ENCODE data around the gene YJEFN3. TPM values are rescaled to one million over a fixed set of nuclear protein-coding genes. Genes with fewer than 3 reads are reported as not detected.

YJEFN3 gene
- total RNA-seq, 1 experiment from 2014 or later: 25.3 TPM

DNA sequence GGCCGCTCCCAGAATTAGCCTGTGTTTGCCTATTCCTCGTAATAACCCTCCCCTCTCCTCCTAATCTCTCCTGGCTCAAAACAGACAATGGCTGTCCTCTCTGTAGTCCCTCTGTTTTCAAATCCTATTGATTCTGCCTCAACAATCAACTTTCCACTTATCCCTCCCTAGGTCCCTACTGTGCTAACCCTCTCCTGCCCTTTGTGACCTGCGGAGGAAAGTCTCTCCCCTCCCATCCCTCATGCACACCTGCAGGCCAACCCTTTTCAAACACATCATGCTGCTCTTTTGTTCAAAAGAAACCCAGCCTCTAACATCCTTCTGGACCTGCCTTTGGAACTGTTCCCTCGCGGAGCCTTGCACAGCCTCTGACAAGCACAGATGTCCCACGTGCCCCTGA lies 46.7 kb downstream of the YJEFN3 start (continued):
- TF ChIP-seq, protein P1, sequence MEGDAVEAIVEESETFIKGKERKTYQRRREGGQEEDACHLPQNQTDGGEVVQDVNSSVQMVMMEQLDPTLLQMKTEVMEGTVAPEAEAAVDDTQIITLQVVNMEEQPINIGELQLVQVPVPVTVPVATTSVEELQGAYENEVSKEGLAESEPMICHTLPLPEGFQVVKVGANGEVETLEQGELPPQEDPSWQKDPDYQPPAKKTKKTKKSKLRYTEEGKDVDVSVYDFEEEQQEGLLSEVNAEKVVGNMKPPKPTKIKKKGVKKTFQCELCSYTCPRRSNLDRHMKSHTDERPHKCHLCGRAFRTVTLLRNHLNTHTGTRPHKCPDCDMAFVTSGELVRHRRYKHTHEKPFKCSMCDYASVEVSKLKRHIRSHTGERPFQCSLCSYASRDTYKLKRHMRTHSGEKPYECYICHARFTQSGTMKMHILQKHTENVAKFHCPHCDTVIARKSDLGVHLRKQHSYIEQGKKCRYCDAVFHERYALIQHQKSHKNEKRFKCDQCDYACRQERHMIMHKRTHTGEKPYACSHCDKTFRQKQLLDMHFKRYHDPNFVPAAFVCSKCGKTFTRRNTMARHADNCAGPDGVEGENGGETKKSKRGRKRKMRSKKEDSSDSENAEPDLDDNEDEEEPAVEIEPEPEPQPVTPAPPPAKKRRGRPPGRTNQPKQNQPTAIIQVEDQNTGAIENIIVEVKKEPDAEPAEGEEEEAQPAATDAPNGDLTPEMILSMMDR (IDR thresholded peaks at IDR 0.05 in 2 of 3, conservative IDR thresholded peaks at IDR 0.05 in 1 of 3; ENCODE audit: borderline replicate concordance in 1 of 3, insufficient read depth in 1 of 3, low read depth in 2 of 3, low read length in 2 of 3): no peak
- no peak for TF ChIP-seq ZNF274 (IDR thresholded peaks at IDR 0.05; ENCODE audit: low read depth, low read length)
- TF ChIP-seq ELF1 (IDR thresholded peaks at IDR 0.05; ENCODE audit: borderline replicate concordance, low read depth): no peak
- TF ChIP-seq, protein P2, sequence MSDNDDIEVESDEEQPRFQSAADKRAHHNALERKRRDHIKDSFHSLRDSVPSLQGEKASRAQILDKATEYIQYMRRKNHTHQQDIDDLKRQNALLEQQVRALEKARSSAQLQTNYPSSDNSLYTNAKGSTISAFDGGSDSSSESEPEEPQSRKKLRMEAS (IDR thresholded peaks at IDR 0.05): no peak
- TF ChIP-seq POLR2A (IDR thresholded peaks at IDR 0.05; ENCODE audit: borderline replicate concordance, extremely low read depth, insufficient read depth, insufficient read length): no peak

DNA sequence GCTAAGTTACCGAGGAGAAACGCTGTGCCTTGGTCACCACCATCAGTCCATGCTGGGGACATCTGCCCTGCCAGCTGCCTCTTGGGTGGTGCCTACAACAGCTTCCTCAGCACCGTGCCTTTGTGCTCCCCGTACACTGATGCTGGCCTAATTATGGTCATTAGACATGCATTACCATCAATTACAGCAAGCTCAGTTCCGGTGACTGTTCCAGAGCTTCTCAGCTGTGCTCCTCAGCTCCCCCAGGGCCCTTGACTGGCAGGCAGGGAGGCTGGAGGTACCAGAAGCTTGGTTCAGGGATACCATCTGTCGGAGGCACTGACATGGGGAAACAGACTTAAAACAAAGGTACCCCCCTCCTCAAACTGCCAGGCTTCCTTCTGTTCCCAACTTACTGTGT lies 49.5 kb downstream of the YJEFN3 start:
- no peaks in the 10 kb centered on the region for H3K9me3 ChIP-seq (ENCODE audit: control insufficient read depth in 1 of 2, insufficient read depth in 1 of 2, low read depth in 1 of 2, low read length in 2 of 2)
- no peaks in the 10 kb centered on the region for H3K9me2 ChIP-seq (ENCODE audit: insufficient read depth)
- no peaks in the 10 kb centered on the region for H4K20me1 ChIP-seq (ENCODE audit: insufficient read depth)
- H3K36me3 ChIP-seq (ENCODE audit: control insufficient read depth in 1 of 2, insufficient read depth in 2 of 2, low read length in 2 of 2): no peaks in the 10 kb centered on the region
- H3K27ac ChIP-seq (ENCODE audit: low read depth, low read length): no peak overlapping the region
- ChIA-PET CTCF (interaction anchor here (0.8 kb wide), 1 partner anchor 25 kb away, joined by 3 read pairs; no protein-coding TSS in a partner anchor), POLR2A (no interaction called here), RAD21 (ENCODE audit: low non-redundant PET in 1 of 2, low total read pairs in 2 of 2, uncharacterized antibody in 2 of 2, unreplicated experiment in 2 of 2) (interaction anchor here in 1 of 2 experiments (0.9 kb wide), 1 partner anchor 66 kb away, joined by 3 read pairs; the partner anchor contains the start of gene GMIP)
- no peaks in the 10 kb centered on the region for H3K27me3 ChIP-seq (ENCODE audit: insufficient read depth, low read length)
- no peak overlapping the region for H3K9ac ChIP-seq (ENCODE audit: low read length)
- no peak overlapping the region for H3K4me3 ChIP-seq (replicated peaks in 1 of 2; ENCODE audit: low read depth in 1 of 2, low read length in 2 of 2)
- intact Hi-C loops (cut with micrococcal nuclease): no loop called here
- no TSS peak for BruUV-seq (replicated peaks)
- H2AFZ ChIP-seq (ENCODE audit: low read depth, low read length, poor library complexity, severe bottlenecking): no peak overlapping the region
- peaks cover 7 to 22% of the 10 kb centered on the region in 2 experiments; a peak in 3 of 4 replicates for H3K4me1 ChIP-seq (ENCODE audit: control insufficient read depth in 1 of 2, insufficient read depth in 2 of 2, low read length in 2 of 2)
- H3K4me2 ChIP-seq (ENCODE audit: low read length): no peak overlapping the region
- TF ChIP-seq YY1 (IDR thresholded peaks at IDR 0.05; ENCODE audit: extremely low read depth, insufficient replicate concordance, low read depth, low read length) (no peak), CBX3 (IDR thresholded peaks at IDR 0.05; ENCODE audit: low read depth) (no peak), SP1 (IDR thresholded peaks at IDR 0.05; ENCODE audit: low read depth) (no peak), POLR2AphosphoS5 (IDR thresholded peaks at IDR 0.05; ENCODE audit: low read depth, low read length) (no peak)
- TF ChIP-seq, protein P3, sequence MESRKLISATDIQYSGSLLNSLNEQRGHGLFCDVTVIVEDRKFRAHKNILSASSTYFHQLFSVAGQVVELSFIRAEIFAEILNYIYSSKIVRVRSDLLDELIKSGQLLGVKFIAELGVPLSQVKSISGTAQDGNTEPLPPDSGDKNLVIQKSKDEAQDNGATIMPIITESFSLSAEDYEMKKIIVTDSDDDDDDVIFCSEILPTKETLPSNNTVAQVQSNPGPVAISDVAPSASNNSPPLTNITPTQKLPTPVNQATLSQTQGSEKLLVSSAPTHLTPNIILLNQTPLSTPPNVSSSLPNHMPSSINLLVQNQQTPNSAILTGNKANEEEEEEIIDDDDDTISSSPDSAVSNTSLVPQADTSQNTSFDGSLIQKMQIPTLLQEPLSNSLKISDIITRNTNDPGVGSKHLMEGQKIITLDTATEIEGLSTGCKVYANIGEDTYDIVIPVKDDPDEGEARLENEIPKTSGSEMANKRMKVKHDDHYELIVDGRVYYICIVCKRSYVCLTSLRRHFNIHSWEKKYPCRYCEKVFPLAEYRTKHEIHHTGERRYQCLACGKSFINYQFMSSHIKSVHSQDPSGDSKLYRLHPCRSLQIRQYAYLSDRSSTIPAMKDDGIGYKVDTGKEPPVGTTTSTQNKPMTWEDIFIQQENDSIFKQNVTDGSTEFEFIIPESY (IDR thresholded peaks at IDR 0.05; ENCODE audit: extremely low read depth, insufficient replicate concordance, low read length): no peak
- TF ChIP-seq, protein P1 (IDR thresholded peaks at IDR 0.05 in 2 of 3, conservative IDR thresholded peaks at IDR 0.05 in 1 of 3; ENCODE audit: borderline replicate concordance in 1 of 3, insufficient read depth in 1 of 3, low read depth in 2 of 3, low read length in 2 of 3): no peak
- ATAC-seq (no peak), DNase-seq (ENCODE audit: low read depth, low spot score) (no peak)
- H3K79me2 ChIP-seq (ENCODE audit: insufficient read depth, low read length): no peaks in the 10 kb centered on the region
